DMS79 treated with DMSO at 0.1 percent for 48 hours (cell line): ENCODE data around the gene UGT1A4.

ENCODE experiments used
- DNase-seq: peaks from one replicate; lab custom pipeline; 2025; lab: John Stamatoyannopoulos, UW

Gene UGT1A4

GRCh38 chr2:233718552-233718951, at the start of gene UGT1A4:
UGT1A4 (plus strand) TSS chr2:233718736; CDS start chr2:233718821, 85 bp downstream.
- DNase-seq, result no peak

- no peak for DNase-seq
Observed at GRCh38 chr2:233671290-233672161, 47.0 kb upstream of the UGT1A4 start, which contains the start of gene UGT1A9. UGT1A9 (plus strand) TSS chr2:233671898; CDS start chr2:233671935, 37 bp downstream.

- DNase-seq, result no peak
Observed at GRCh38 chr2:233672886-233673285, 45.6 kb upstream of the UGT1A4 start.

GRCh38 chr2:233673896-233674295, 44.6 kb upstream of the UGT1A4 start:
- DNase-seq, result no peak

GRCh38 chr2:233674314-233674713, 44.2 kb upstream of the UGT1A4 start:
- no peak for DNase-seq

- DNase-seq, result no peak
Observed at GRCh38 chr2:233674995-233675394, 43.5 kb upstream of the UGT1A4 start.

- DNase-seq, result no peak
Observed at GRCh38 chr2:233676046-233676445, 42.5 kb upstream of the UGT1A4 start.

GRCh38 chr2:233679196-233679595, 39.3 kb upstream of the UGT1A4 start:
- no peak for DNase-seq

- DNase-seq, result no peak
Observed at GRCh38 chr2:233680361-233681045, 38.0 kb upstream of the UGT1A4 start.

- no peak for DNase-seq
Observed at GRCh38 chr2:233681521-233682099, 36.9 kb upstream of the UGT1A4 start, which contains the start of gene UGT1A7. UGT1A7 (plus strand) TSS chr2:233681901; CDS start chr2:233681938, 37 bp downstream.

GRCh38 chr2:233684640-233685039, 33.9 kb upstream of the UGT1A4 start:
- DNase-seq, result no peak

GRCh38 chr2:233686928-233687327, 31.6 kb upstream of the UGT1A4 start:
- no peak for DNase-seq

GRCh38 chr2:233688341-233688740, 30.2 kb upstream of the UGT1A4 start:
- no peak for DNase-seq

- DNase-seq, result no peak
Observed at GRCh38 chr2:233689031-233689430, 29.5 kb upstream of the UGT1A4 start.

- no peak for DNase-seq
Observed at GRCh38 chr2:233689501-233689900, 29.0 kb upstream of the UGT1A4 start.

GRCh38 chr2:233690444-233690843, 28.1 kb upstream of the UGT1A4 start:
- no peak for DNase-seq

GRCh38 chr2:233691443-233692433, 26.8 kb upstream of the UGT1A4 start:
- DNase-seq, result no peak

- DNase-seq, result no peak
Observed at GRCh38 chr2:233692648-233693047, 25.9 kb upstream of the UGT1A4 start, which contains the start of gene UGT1A6. UGT1A6 (plus strand) TSS chr2:233692890; CDS start chr2:233693005, 115 bp downstream.

GRCh38 chr2:233693963-233694362, 24.6 kb upstream of the UGT1A4 start:
- DNase-seq, result no peak

- DNase-seq, result no peak
Observed at GRCh38 chr2:233698740-233699139, 19.8 kb upstream of the UGT1A4 start.

GRCh38 chr2:233699424-233700027, 19.0 kb upstream of the UGT1A4 start:
- no peak for DNase-seq
